PFSK-1 (cell line): ENCODE data around the gene MYO1E.

Source experiments
- FOXP2 ChIP-seq: optimal IDR thresholded peaks from 2 replicates; pipeline ENCODE3; 2011; ENCODE audit warnings: borderline replicate concordance, control low read depth, inconsistent platforms; ENCODE audit not compliant: insufficient read depth; ENCODE audit errors: extremely low read length, extremely low read depth
- POLR2AphosphoS5 ChIP-seq: IDR thresholded peaks from 2 replicates; pipeline ENCODE4 v1.6.1; 2012; ENCODE audit warnings: low read depth, mild to moderate bottlenecking, control low read depth, low read length, moderate library complexity
- SIN3A ChIP-seq: IDR thresholded peaks from 2 replicates; pipeline ENCODE4 v1.6.1; 2012; ENCODE audit warnings: mild to moderate bottlenecking, low read length, moderate library complexity, borderline replicate concordance; ENCODE audit not compliant: insufficient read depth
- TAF1 ChIP-seq: IDR thresholded peaks from 2 replicates; pipeline ENCODE4 v1.6.1; 2012; ENCODE audit warnings: low read length, control low read depth, borderline replicate concordance; ENCODE audit not compliant: insufficient read depth
- TF ChIP-seq, protein P1 (sequence below), 2 experiments: IDR thresholded peaks; 2 replicates each; pipeline versions ENCODE4 v1.6.1 to v1.8.0; 2011 to 2012; ENCODE audit warnings: low read depth in 2 of 2, low read length in 2 of 2, control low read depth in 1 of 2, inconsistent platforms in 1 of 2, mild to moderate bottlenecking in 1 of 2, moderate library complexity in 1 of 2; ENCODE audit not compliant: insufficient read depth in 1 of 2

The MYO1E gene

DNA sequence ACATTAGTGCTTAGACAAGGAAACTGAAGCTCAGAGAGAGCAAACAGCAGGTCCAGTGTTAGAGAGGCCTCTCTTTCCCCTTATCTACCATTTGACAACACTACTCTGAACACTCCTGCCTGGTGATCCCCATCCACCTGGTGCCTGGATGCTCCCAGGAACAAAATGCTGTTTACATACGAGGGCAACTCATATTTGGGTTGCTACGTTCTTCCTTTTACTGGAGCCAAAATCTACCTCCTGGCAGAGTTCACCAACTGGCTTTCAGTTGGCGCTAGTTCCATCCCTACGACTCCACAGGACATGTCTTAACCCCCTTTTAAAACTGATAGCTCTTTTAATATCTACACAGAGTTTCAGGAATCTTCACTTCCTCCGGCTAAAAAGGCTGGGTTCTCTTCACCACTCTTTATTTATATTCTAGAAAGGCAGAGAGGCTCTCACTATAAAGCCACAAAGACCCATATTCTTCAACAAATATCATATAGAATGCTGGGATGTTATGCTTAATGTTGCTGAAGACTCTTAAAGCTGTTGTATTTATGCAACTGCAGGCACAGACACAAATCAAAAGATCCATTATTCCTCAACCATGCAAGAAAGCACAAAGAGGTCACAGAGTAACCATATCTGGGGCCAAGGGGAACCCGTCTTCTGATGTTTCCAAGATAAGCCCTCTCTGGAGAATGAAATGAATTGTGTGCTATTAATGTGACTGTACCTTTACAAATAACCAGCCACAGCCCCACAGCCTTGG, 219.8 kb downstream of the MYO1E start:
- TF ChIP-seq SIN3A (no peak), TAF1 (no peak), FOXP2 (no peak), POLR2AphosphoS5 (no peak)
- TF ChIP-seq, protein P1, sequence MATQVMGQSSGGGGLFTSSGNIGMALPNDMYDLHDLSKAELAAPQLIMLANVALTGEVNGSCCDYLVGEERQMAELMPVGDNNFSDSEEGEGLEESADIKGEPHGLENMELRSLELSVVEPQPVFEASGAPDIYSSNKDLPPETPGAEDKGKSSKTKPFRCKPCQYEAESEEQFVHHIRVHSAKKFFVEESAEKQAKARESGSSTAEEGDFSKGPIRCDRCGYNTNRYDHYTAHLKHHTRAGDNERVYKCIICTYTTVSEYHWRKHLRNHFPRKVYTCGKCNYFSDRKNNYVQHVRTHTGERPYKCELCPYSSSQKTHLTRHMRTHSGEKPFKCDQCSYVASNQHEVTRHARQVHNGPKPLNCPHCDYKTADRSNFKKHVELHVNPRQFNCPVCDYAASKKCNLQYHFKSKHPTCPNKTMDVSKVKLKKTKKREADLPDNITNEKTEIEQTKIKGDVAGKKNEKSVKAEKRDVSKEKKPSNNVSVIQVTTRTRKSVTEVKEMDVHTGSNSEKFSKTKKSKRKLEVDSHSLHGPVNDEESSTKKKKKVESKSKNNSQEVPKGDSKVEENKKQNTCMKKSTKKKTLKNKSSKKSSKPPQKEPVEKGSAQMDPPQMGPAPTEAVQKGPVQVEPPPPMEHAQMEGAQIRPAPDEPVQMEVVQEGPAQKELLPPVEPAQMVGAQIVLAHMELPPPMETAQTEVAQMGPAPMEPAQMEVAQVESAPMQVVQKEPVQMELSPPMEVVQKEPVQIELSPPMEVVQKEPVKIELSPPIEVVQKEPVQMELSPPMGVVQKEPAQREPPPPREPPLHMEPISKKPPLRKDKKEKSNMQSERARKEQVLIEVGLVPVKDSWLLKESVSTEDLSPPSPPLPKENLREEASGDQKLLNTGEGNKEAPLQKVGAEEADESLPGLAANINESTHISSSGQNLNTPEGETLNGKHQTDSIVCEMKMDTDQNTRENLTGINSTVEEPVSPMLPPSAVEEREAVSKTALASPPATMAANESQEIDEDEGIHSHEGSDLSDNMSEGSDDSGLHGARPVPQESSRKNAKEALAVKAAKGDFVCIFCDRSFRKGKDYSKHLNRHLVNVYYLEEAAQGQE (IDR thresholded peaks at IDR 0.05; ENCODE audit: insufficient read depth in 1 of 2, low read depth in 2 of 2, low read length in 2 of 2): no peak

DNA sequence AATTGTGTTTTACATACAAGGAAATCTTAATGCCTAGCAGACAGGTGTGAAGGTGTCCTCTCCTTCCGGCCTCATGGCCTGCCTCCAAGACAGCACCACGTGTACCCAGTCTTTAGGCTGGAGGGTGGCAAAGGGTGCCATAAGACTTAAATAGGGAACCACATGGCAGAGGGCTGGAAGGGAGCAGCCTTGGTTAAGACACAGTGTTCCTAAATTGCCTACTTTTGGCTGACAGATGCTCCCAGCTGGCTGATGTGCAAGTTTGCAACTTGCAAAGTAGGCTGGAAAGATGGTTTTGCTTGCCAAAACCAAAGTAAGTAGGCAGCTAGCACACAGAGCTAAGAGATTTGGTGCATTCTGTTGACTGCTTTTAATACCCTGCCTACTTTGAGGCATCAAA, 222.5 kb downstream of the MYO1E start:
- TF ChIP-seq POLR2AphosphoS5: no peak
- TF ChIP-seq SIN3A: no peak
- TF ChIP-seq FOXP2: no peak
- no peak for TF ChIP-seq TAF1
- TF ChIP-seq, protein P1 (IDR thresholded peaks at IDR 0.05; ENCODE audit: insufficient read depth in 1 of 2, low read depth in 2 of 2, low read length in 2 of 2): no peak

DNA sequence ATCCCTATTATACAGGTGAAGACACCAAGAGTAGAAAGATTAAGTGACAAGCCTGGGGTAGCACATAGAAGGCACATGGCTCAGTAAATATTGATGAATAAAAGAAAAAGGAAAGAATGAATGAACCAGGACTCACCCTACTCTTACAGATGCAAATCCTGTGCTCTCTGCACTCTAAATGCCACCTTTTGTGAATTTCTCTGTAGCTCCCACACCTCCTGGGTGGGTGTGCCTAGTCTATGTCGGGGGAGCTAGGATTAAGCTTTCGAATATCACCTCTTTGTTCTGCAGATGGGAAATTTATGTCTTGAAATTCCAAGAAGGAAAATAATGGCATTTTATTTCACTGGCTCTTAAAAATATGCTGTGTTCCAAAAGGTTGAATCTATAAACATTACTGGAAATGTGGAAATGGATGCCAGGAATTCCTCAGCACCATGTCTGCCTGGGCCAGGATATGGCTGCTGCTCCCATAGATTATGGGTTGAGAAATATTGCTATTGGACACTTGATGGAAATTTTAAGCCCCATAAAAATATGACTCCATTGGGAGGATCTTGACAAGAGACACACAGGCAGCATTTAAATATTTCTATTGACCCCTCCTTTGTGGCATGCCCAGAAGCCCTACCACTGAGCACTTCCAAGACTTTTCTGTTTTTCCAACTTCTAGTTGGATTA, 224.4 kb downstream of the MYO1E start:
- TF ChIP-seq SIN3A: no peak
- TF ChIP-seq POLR2AphosphoS5: no peak
- TF ChIP-seq, protein P1 (IDR thresholded peaks at IDR 0.05; ENCODE audit: insufficient read depth in 1 of 2, low read depth in 2 of 2, low read length in 2 of 2): no peak
- no peak for TF ChIP-seq TAF1
- no peak for TF ChIP-seq FOXP2

- TF ChIP-seq, protein P1 (IDR thresholded peaks at IDR 0.05; ENCODE audit: insufficient read depth in 1 of 2, low read depth in 2 of 2, low read length in 2 of 2): no peak
- TF ChIP-seq TAF1 (no peak), SIN3A (no peak), POLR2AphosphoS5 (no peak), FOXP2 (no peak)
Measured at GRCh38 chr15:59147666-59148065, 225.0 kb downstream of the MYO1E start.
